Activated CD4-positive, CD25-positive, alpha-beta regulatory T cell treated with anti-CD3 and anti-CD28 coated beads, Interleukin-2, amount 50 U/mL, for 16 hours (primary cell): ENCODE data around the gene MGST2.

Source experiments
- DNase-seq: peaks from one replicate; pipeline ENCODE4 v3.0.0-alpha.2; 2020; ENCODE audit warnings: low read depth, low spot score

MGST2 gene

DNA sequence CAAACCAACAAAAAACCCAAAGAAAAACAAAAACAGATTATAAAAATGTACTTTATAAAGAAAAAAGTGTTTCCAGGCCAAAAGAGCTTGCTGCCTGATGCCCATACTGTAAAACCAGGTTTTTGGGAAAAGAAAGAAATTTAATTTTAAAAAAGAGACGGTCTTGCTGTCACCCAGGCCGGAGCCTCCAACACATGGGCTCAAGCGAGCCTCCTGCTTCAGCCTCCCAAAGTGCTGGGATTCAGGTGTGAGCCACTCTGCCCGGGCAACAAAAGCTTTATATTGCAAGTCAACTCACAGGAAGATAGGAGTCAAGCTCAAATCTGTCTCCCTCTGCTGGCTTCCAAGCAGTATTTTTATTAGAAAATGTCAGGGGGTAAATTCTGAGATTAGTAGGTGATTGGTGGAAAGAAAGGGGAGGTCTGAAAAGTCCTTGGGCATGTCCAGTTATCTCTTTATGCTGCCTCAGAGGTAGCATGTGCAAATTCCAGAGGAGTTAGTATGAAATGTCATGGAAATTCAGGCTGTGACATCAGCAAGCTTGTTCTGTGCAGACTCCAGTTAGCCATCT lies 39.4 kb downstream of the MGST2 start:
- no peak for DNase-seq

DNA sequence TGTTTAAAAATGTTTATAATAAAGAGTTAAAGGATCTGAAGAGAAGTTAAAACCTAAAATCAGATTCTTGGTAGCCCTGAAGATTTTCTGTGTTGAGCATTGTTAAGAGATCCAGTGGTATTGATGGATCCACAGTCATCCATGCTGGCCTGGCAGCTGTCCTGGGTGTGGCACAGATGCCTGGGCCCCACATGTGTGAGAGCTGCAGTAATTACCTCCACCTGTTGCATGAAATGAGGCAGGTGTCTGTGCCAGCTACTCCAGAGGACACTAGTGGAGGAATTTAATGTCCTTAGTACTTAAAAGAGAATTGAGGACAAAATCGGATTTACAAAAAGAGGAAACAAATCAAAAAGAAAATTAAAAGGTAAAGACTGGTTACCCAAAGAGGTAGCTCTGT lies 44.0 kb downstream of the MGST2 start:
- DNase-seq = no peak

DNA sequence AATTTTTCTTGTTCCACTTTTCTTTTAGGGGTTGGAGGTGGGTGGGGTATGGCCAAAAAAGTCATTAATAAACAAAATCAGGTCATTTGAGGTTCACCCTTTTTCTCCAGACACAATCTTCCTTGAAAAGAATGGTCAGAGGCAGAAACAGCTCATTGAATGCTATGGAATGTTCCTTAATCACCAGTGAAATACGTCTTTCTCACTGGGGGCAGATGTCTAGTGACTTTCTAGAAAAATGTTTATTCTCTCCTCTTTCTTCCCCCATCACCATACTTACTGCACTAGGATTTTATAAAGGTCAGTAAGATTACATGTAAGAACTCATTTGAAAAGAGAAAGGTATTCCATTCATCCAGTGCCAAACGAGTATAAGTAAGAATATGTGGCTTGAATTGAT lies 44.5 kb downstream of the MGST2 start:
- DNase-seq = no peak

DNA sequence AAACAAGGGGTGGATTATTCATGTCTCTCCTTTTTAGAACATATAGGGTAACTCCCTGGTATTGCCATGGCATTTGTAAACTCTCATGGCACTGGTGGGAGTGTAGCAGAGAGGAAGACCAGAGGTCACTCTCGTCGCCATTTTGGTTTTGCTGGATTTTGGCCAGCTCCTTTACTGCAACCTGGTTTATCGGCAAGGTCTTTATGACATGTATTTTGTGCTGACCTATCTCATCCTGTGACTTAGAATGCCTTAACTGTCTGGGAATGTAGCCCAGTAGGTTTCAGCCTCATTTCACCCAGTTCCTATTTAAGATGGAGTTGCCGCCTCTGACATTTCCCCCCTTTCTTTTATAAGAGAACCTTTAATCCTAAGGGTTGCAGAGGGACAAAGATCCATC lies 45.8 kb downstream of the MGST2 start:
- DNase-seq = no peak

DNA sequence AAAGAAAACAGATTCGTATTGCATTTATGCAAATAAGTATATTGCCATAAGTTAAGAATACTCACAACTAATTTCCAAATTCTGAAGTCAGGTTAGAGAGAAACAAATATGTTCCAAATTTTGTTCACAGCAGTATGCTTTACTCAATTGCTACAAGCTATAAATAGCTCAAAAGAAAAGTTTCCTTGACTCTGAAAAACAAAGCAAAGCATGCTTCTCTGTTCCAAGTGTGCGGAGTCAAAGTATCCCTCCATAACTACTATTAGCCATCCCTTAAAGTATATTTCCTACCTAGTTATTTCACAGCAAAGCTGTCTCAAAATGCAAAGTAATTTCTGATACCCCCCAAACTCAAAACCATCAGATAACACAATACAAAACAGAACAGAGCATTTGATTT lies 47.3 kb downstream of the MGST2 start:
- no peak for DNase-seq

DNA sequence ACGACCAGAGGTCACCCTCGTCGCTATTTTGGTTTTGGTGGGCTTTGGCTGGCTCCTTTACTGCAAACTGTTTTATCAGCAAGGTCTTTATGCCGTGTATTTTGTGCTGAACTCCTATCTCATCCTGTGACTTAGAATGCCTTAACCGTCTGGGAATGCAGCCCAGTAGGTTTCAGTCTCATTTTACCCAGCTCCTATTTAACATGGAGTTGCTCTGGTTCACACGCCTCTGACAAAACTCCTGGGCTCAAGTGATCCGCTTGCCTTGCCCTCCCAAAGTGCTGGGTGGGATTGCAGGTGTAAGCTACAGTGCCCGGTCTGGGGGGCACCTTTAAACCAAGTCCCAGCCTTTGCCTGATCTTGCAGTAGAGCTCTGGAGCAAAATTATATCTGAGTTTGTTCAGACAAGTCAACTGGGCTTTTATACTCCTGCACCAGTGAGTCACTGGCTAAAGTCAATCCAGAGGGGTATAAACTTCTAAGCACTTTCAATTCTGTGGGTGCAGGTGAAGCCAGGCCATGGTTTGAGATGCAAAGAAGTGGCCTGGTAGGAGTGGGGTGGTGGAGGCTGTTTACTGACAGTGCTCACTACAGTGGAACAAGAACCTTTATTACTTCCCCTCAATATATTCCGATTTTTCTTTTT lies 50.2 kb downstream of the MGST2 start:
- no peak for DNase-seq

DNA sequence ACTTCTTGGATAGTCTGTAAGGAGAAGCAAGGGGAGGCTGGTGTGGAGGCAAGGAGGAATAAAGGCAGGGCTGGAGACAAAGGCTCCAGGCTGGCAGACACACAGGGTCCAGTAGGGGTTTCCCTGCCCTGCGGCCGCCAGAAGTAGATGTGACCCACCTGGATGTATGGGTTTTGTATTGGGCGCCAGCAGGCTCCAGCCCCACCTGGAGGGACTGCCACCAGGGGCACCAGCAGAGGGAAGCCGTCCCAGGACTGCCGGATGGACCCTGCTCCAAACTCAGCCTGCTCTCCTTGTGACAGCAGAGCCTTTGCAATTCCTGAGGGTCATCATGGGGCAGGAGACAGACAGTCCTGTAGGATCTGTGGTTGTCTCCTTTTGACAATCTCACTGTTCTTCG lies 52.7 kb downstream of the MGST2 start:
- no peak for DNase-seq

DNA sequence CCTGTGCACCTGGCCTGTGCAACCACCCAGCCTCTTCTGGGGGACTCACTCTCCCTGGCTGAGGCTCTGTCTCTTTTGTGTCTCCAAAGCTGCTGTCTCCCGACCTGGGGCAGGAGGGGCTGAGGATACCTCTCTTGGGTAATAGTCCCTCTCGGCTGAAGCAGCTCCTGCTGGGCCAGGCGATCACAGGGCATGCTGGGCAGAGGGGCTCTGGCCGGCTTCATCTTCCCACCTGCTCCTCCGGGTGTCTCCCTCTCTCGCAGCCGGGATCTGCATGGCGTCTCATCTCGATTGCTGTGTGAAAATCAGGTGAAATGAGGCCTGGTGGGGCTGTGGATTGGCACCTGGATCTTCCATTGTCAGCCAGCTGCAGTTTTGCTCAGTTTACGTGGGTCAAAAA lies 53.2 kb downstream of the MGST2 start:
- DNase-seq = no peak

DNA sequence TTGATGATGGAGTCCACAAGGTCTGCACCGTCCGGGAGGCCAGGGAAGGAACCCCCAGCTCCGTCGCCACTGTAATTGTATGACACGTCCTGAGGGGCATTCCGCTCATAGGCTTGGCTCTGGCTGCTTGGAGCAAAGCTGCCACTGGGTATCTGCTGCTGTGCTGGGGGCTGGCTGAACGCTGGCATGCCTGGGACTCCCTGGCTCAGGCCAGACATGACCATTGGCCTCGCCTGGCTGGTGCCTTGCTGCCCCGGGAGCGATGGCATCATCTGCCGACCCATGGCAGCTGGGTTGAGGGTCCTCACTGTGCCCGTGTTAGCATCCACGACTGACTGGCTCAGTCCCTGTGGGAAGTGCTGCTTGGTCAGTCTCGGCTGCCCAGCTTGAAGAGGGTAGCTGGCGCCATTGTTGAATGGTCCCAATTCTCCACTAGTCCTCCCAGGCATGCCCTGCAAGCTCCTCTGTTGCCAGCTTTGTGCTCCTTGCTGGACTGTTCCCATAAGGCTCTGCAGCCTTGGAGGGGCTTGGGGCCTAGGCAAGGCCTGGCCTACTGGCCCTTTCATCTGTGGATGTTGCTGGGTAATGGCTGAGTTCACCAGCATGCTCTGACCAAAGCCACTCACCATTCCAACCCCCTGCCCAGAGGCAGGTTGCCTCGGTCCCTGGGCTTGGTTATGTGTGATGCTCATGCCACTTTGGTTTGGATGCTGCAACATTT lies 53.9 kb downstream of the MGST2 start:
- DNase-seq = no peak

DNA sequence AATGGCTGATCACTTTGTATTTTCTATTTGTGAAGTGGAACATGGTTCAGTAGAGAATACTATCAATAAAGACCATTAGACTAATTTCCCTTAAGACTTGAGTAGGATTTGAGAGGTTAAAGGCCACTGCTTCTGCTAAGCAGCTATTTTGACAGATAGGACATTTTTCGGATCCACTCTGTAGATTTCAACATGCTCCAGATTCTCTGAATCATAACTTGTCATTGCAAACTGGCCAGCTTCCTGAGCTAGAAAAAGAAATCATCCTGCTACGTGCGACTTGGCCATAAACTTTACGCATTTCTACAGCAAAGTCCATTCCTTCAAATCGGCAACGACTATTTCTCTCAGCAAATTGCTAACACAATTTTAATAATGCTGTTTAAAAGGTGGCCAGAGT lies 55.2 kb downstream of the MGST2 start:
- DNase-seq = no peak

DNA sequence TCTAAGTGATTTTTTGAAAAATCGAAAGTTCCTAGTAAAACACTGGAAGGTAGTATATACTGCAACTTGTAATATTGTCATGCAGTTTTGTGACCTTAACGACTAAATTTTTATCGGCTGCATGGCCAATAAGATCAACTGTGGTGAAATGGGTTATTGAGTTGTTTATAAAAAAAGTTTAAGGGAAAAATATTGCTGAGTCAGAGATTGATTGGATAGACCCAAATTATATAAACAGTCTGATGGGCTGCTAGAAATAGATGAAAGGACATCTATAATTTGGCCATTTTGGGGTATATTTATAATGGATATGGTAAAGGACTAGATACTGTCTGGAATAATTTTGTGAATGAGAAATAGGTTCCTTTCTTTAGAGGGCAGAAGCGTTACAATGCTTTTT lies 56.2 kb downstream of the MGST2 start:
- DNase-seq = no peak

DNA sequence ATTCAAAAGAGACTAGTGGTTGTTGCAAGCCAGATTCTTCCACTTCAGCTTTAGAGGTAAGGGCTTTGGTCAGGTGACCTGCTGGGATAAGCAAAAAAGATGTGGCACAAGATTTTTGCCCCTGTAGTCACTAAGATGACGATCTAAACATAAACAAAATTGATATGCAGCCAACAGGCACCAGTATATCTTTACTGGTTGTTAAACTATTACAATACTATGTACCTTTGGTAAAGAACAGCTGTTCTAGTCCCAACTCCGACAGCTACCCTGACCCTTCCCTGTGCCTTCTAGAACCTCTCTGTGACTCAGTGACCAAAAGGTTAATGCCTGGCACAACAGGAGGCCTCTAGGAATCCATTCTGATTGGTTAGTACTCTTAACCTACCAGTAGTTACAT lies 59.6 kb downstream of the MGST2 start:
- no peak for DNase-seq

DNA sequence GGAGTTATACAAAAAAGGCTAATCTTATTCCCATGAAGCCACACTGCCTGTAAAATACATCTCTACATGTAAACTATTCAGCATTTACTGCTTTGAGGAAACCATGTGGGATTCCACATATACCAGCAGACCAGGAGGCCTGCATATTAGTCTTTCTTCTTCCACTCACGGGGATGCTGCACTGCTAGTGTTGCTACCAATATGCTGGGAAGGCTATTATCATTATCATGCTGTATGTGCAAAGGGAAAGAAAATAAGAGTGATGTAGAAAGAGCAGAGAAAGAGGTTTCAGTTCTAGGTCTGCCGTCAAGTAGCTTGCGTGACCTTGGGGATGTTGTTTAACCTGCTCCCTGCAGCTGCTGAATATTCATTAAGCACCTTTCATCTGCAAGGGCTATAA lies 61.0 kb downstream of the MGST2 start:
- DNase-seq = no peak

DNA sequence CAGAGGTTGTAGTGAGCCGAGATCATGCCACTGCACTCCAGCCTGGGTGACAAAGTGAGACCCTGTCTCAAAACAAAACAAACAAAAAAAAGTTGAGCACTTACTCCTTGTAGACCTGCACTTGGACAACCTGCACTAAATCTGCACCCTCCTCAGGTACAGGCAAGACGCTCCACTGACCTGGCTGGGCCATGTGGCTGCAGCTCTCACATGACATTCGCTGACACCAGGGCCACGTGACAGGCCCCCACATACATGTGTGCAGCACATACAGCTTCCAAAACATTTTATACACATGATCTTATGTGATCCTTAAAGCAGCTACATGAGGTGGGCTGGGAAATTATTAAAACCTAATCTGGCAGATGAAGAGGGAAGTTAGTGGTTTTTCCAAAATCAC lies 62.5 kb downstream of the MGST2 start:
- no peak for DNase-seq

DNA sequence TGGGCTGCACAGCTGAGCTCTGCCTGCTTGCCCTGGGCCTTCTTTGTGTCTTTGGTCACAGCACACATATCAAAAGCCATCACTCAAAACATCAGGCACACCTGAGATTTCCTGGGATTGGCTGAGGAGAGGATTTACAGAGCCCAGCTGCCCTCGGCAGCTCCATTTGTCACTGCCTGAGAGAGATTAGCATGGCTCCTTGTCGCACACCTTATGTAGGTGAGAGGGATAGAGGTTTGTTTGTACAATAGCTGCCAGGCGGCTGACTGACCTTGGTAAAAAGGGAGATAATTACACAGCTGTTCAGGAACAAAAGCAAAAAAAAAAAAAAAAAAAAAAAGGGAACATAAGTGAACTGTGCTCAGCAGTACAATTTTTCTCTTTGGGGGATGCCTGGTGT lies 63.2 kb downstream of the MGST2 start:
- DNase-seq = no peak

DNA sequence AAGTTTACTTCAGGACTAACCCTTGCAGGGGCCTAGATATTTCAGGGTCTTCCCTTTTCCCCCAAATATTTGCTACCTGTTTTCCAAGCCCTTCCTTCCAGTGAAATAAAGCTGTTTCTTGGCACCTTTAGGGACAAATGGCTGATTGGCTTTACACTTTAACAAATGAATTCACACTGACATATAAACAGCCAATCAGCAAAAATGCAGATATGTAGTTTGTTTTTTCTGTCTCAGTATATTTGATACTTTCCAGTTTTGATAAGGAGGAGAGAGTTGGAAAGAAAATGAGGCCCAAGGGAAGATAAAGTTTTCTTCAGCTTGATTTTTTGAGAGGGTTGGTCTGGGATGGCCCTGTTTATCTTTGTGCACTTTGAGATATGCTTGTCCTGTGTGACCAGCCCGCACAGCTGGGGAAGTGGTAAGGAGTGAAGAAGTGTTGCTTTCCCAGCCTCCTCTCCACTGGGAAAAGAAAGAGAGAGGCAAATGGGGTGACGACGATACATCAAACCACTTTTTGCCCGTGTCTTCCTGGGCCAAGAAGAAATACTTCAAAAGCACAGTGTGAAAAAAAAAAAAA lies 67.5 kb downstream of the MGST2 start:
- no peak for DNase-seq

DNA sequence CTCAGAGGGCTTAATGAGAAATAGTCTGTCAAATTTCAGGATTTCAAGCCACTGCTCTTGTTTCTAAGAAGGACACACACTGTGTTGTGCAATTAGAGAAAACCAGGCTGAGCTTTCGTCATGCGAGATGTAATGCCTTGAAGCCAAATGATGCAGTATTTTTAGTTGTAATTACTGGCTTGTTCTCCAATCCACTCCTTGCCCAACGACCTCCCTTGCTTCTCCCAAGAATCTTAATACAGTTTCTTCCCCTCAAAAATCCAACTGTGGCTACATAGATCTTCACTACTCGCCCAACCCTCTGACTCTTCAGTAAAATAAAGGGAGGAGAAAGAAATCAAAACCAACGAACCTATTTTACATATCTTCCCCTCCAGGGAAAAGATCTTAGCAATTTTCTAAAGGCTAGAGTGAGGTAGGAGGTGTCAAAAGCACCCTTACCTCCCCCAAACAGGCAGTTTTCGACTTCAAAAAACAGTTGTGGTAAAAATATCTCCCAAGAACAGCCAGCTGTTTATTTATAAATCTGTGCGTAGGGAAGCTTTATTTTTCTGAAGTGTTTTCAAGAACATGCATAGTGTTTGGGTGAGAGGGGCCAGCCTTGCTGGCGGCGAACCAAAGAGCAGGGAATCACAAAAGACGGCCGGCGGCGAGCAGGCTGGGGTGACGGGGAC lies 68.7 kb downstream of the MGST2 start:
- no peak for DNase-seq

DNA sequence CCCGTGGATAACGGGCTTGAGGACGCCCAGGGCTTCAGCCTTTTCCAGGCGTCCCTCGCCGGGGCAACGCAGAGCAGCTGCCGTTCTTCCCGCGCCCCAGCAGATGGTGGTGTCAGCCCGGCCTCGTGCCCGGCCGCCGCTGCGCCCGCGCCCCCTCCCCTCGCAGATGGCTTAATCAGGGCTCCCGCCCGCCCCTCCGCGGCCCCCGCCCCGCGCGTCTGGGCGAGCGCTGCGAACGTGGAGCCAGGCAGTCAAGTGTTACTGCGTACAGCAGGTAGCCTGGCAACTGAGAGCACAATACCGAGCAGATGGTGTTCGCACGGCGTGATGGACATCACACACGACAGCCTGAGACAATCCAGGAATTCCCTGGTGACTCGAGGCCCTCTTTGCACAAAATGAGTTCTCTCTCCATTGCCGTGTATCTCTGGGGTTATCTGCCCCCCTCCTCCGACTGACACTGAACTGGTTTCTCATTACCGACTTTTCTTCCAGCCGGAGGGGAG lies 69.3 kb downstream of the MGST2 start:
- DNase-seq = peak; percentile 4

DNA sequence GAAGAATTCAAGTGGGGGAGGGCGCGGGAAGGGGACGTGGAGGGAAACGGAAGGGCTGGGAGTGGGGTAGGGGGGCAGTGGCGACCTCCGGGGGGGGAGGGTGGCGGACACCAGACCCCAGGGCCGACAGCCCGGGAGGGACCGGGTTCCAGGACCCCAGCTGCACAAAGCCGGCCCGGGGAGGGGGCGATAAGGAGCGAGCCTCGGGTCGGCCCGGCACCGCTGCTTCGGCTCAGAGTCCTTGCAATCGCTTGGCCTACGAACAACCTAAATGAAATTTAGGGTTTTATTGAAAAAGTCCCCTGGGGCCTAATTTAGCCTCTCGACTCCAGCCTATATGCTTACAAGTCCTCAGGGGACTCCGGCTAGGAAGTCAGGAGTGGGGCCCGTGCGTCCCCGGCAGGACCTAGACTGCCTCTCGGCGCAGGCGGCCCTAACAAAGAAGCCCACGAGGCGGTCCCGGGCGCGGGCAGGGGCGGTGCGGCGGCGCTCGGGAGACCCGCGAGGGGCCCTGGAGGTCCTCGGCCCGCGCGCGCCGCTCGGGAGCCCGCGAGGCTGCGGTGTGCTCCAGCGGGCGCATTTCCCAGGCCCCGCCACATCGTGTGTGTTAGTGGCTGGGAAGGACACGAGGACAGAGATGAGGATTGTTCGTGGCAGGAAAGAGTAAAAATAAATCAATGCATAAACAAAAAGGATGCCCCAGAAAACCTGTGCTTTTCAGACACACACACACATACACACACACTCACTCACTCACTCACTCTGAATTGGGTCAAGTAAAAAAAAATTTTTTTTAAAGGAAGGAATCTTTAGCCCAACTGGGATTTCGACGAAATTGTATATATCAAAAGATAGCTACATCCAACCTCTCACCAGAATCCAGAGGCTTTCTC lies 70.0 kb downstream of the MGST2 start:
- no peak for DNase-seq

DNA sequence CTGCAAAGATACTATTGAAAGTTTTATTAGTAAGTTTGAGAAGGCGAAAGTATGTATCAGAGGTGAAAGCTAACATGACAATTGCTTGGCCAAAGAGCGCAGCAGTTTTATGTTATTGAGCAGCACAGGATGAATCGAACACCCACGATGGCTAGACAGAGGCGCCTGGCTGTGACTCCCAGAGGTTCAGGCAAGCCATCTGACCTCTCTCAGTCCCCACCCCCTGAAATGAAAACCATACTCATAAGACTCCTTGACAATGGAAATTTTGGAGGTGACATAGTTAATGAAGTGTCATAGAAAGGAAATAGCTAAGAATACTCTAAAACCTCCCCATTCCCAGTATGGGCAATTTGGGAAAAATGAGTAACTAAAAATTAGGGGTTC lies 70.6 kb downstream of the MGST2 start:
- no peak for DNase-seq

DNA sequence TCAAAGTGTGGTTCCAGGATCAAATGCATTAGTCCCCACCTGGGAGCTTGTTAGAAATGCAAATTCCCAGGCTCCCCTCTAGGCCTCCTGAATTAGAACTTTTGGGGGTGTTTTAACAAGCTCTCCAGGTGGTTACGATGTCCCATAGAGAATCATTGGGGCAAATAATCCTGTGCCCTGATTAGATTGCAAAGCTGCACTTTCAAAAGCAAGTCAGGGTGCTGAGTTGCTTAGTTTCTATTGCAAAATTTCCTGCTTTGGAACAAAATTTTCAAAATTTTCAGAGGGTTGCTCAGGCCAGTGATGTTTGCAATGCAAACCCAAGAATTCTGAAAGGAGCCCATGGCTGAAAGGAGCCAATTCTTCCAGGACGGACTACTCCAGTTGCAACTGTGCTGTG lies 71.0 kb downstream of the MGST2 start:
- no peak for DNase-seq
